H9 (cell line): ENCODE measurements around the gene RALGAPB. TPM values are rescaled to one million over a fixed set of nuclear protein-coding genes. Genes with fewer than 3 reads are reported as not detected.

ENCODE experiments used
- DNase-seq: peaks from one replicate; pipeline ENCODE4 v3.0.0-alpha.2; 2017
- H2AFZ ChIP-seq: one replicate; pipeline ENCODE4 v1.6.1; 2013; ENCODE audit warnings: mild to moderate bottlenecking, low read length, control low read depth, moderate library complexity
- H2AK5ac ChIP-seq: 2 replicates; pipeline ENCODE4 v1.6.1; 2013; ENCODE audit warnings: low read length, control low read depth, mixed read lengths; ENCODE audit not compliant: insufficient read length
- H2BK120ac ChIP-seq: one replicate; pipeline ENCODE4 v1.6.1; 2013; ENCODE audit warnings: low read depth, mild to moderate bottlenecking, low read length, control low read depth, inconsistent platforms; ENCODE audit not compliant: poor library complexity, severe bottlenecking
- H2BK12ac ChIP-seq: 2 replicates; pipeline ENCODE4 v1.6.1; 2013; ENCODE audit warnings: low read length, control low read depth, mixed read lengths, low read depth; ENCODE audit not compliant: insufficient read length
- H2BK15ac ChIP-seq: 2 replicates; pipeline ENCODE4 v1.6.1; 2013; ENCODE audit warnings: low read depth, low read length, control low read depth
- H2BK20ac ChIP-seq: one replicate; pipeline ENCODE4 v1.6.1; 2013; ENCODE audit warnings: low read depth, mild to moderate bottlenecking, low read length, control low read depth, inconsistent platforms; ENCODE audit not compliant: poor library complexity, severe bottlenecking
- H2BK5ac ChIP-seq: 2 replicates; pipeline ENCODE4 v1.6.1; 2013; ENCODE audit warnings: low read length, control low read depth, mixed read lengths; ENCODE audit not compliant: insufficient read length
- H3K14ac ChIP-seq: 2 replicates; pipeline ENCODE4 v1.6.1; 2013; ENCODE audit warnings: low read length, control low read depth; ENCODE audit not compliant: insufficient read depth
- H3K18ac ChIP-seq: 2 replicates; pipeline ENCODE4 v1.6.1; 2013; ENCODE audit warnings: low read depth, mild to moderate bottlenecking, mixed read lengths, low read length, control low read depth; ENCODE audit not compliant: insufficient read length
- H3K23ac ChIP-seq: 2 replicates; pipeline ENCODE4 v1.6.1; 2013; ENCODE audit warnings: low read length, control low read depth, mixed read lengths, low read depth; ENCODE audit not compliant: insufficient read length
- H3K23me2 ChIP-seq: 2 replicates; pipeline ENCODE4 v1.6.1; 2013; ENCODE audit warnings: low read depth, mild to moderate bottlenecking, mixed read lengths, low read length, control low read depth; ENCODE audit not compliant: insufficient read length, poor library complexity, severe bottlenecking
- H3K27ac ChIP-seq: 2 replicates; pipeline ENCODE4 v1.5.1; 2013; ENCODE audit warnings: low read length, control low read depth, mixed read lengths, low read depth; ENCODE audit not compliant: insufficient read length
- H3K27me3 ChIP-seq: 2 replicates; pipeline ENCODE4 v1.6.1; 2013; ENCODE audit warnings: low read length, control low read depth, inconsistent platforms; ENCODE audit not compliant: insufficient read depth
- H3K4ac ChIP-seq: 2 replicates; pipeline ENCODE4 v1.6.1; 2013; ENCODE audit warnings: low read depth, mild to moderate bottlenecking, control low read depth, inconsistent platforms, low read length, moderate library complexity
- H3K4me1 ChIP-seq: 2 replicates; pipeline ENCODE4 v1.6.1; 2013; ENCODE audit warnings: low read length, control low read depth, inconsistent platforms; ENCODE audit not compliant: insufficient read depth
- H3K4me2 ChIP-seq: 2 replicates; pipeline ENCODE4 v1.6.1; 2013; ENCODE audit warnings: low read length, control low read depth, mixed read lengths; ENCODE audit not compliant: insufficient read length, insufficient read depth
- H3K56ac ChIP-seq: 2 replicates; pipeline ENCODE4 v1.6.1; 2013; ENCODE audit warnings: low read depth, mild to moderate bottlenecking, mixed read lengths, low read length, control low read depth; ENCODE audit not compliant: insufficient read length
- H3K79me1 ChIP-seq: 2 replicates; pipeline ENCODE4 v1.6.1; 2013; ENCODE audit warnings: low read depth, mild to moderate bottlenecking, moderate library complexity, low read length, control low read depth, inconsistent platforms; ENCODE audit not compliant: insufficient read depth, poor library complexity, severe bottlenecking
- H3K79me2 ChIP-seq: 2 replicates; pipeline ENCODE4 v1.6.1; 2013; ENCODE audit warnings: low read length, control low read depth, inconsistent platforms; ENCODE audit not compliant: insufficient read depth
- H3K9ac ChIP-seq: 2 replicates; pipeline ENCODE4 v1.6.1; 2013; ENCODE audit warnings: low read length, control low read depth, mixed read lengths; ENCODE audit not compliant: insufficient read length; ENCODE audit errors: extremely low read depth
- H3K9me3 ChIP-seq: one replicate; pipeline ENCODE4 v1.6.1; 2013; ENCODE audit warnings: low read depth, low read length, inconsistent platforms; ENCODE audit not compliant: control insufficient read depth
- H3T11ph ChIP-seq: one replicate; pipeline ENCODE4 v1.6.1; 2013; ENCODE audit warnings: mild to moderate bottlenecking, low read length, control low read depth, inconsistent platforms
- H4K20me1 ChIP-seq: one replicate; pipeline ENCODE4 v1.6.1; 2013; ENCODE audit not compliant: control insufficient read depth, insufficient read length, insufficient read depth
- H4K5ac ChIP-seq: 2 replicates; pipeline ENCODE4 v1.6.1; 2013; ENCODE audit warnings: low read depth, mild to moderate bottlenecking, mixed read lengths, low read length, control low read depth; ENCODE audit not compliant: insufficient read length
- H4K8ac ChIP-seq: replicated peaks from 2 replicates; pipeline ENCODE4 v1.6.1; 2013; ENCODE audit warnings: low read length, control low read depth, mixed read lengths, low read depth; ENCODE audit not compliant: insufficient read length
- H4K91ac ChIP-seq: 2 replicates; pipeline ENCODE4 v1.6.1; 2013; ENCODE audit warnings: low read depth, mild to moderate bottlenecking, moderate library complexity, mixed read lengths, low read length, control low read depth; ENCODE audit not compliant: insufficient read length
- H3K27ac Mint-ChIP-seq, 3 experiments: 2 replicates in 2 of 3; 3 replicates in 1 of 3; pipeline ENCODE4 v1.8.0; 2020 to 2021; ENCODE audit warnings: mixed read lengths in 3 of 3, mild to moderate bottlenecking in 1 of 3, moderate library complexity in 1 of 3
- H3K27me3 Mint-ChIP-seq: 2 replicates; pipeline ENCODE4 v1.8.0; 2021; ENCODE audit warnings: low read depth, mild to moderate bottlenecking, moderate library complexity, mixed read lengths
- H3K36me3 Mint-ChIP-seq, 3 experiments: 2 replicates in 2 of 3; 3 replicates in 1 of 3; pipeline ENCODE4 v1.8.0; 2020 to 2021; ENCODE audit warnings: low read depth in 3 of 3, mixed read lengths in 3 of 3; ENCODE audit not compliant: insufficient read depth in 1 of 3
- H3K4me1 Mint-ChIP-seq, 2 experiments: 2 replicates each; pipeline ENCODE4 v1.8.0; 2020; ENCODE audit warnings: mixed read lengths in 2 of 2
- H3K4me3 Mint-ChIP-seq, 2 experiments: 2 replicates in 1 of 2; 3 replicates in 1 of 2; pipeline ENCODE4 v1.8.0; 2020 to 2021; ENCODE audit warnings: mild to moderate bottlenecking in 2 of 2, mixed read lengths in 2 of 2, moderate library complexity in 1 of 2
- H3K9me3 Mint-ChIP-seq, 2 experiments: 2 replicates in 1 of 2; 3 replicates in 1 of 2; pipeline ENCODE4 v1.8.0; 2020; ENCODE audit warnings: mild to moderate bottlenecking in 2 of 2, mixed read lengths in 2 of 2, moderate library complexity in 1 of 2
- CTCF ChIP-seq: fragments of 200-600 bp; sonication (generic); conservative IDR thresholded peaks from 3 replicates; pipeline ENCODE4 v1.8.0; 2021; ENCODE audit warnings: antibody characterized with exemption, mild to moderate bottlenecking
- WGBS: extraction: QIAGEN DNeasy Blood & Tissue Kit; methylation state at CpG from one replicate; pipeline ENCODE4 v1.1.7; 2013; ENCODE audit warnings: missing lambda C conversion rate, low lambda C conversion rate, mixed read lengths; ENCODE audit not compliant: insufficient read length; ENCODE audit errors: extremely low coverage; 5-methylcytosine and 5-hydroxymethylcytosine counted together
- total RNA-seq: library from RNA; stranded (reverse); gene quantifications from 2 replicates; pipeline ENCODE4 v1.2.1, GENCODE V29; 2021

RALGAPB gene
- total RNA-seq, 1 experiment from 2014 or later = 28.5 TPM

DNA sequence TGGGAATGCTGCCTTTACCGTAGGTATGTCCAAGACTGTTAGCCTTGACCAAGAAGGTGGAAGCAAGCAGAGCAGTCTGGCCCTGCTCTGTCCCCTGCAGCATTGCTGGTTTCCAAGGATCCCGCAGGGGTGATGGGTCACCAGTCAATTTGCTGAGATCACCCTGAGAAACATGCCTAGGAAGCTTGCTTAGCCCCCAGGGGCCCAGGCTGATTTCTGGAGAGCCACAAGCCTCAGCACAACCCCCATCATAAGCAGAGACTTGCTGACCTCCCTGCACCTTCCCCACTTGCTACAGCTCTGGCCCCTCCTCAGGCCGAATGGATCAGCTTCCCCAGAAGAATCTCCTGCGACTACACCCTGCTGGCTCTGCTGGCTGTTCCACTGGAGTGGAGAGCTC lies 150.4 kb downstream of the RALGAPB start:
- H3K4me2 ChIP-seq = no peak overlapping the region
- Mint-ChIP-seq H3K9me3 (no peaks in the 10 kb centered on the region), H3K4me3 (no peak overlapping the region), H3K27me3 (peaks cover 2% of the 10 kb centered on the region), H3K36me3 (no peaks in the 10 kb centered on the region; a peak in 3 of 7 replicates), H3K27ac (no peak overlapping the region), H3K4me1 (peaks cover 8 to 9% of the 10 kb centered on the region in 2 experiments)
- H2BK12ac ChIP-seq = no peak overlapping the region
- no peaks in the 10 kb centered on the region for H3K79me2 ChIP-seq
- no peak overlapping the region for H3K23ac ChIP-seq
- no peak overlapping the region for H4K8ac ChIP-seq
- H3T11ph ChIP-seq = no peak overlapping the region
- H2AK5ac ChIP-seq = no peak overlapping the region
- no peak overlapping the region for H3K18ac ChIP-seq
- no peaks in the 10 kb centered on the region for H3K9me3 ChIP-seq
- no peaks in the 10 kb centered on the region for H3K4me1 ChIP-seq
- no peak for DNase-seq
- TF ChIP-seq CTCF = no peak
- H2BK5ac ChIP-seq = no peak overlapping the region
- no peak overlapping the region for H4K91ac ChIP-seq
- no peak overlapping the region for H3K9ac ChIP-seq
- H3K23me2 ChIP-seq = no peaks in the 10 kb centered on the region
- no peak overlapping the region for H2BK15ac ChIP-seq
- no peaks in the 10 kb centered on the region for H3K27me3 ChIP-seq
- no peaks in the 10 kb centered on the region for H3K79me1 ChIP-seq
- no peak overlapping the region; the same call in 1 of the 2 replicates for H3K14ac ChIP-seq
- H4K5ac ChIP-seq = no peak overlapping the region
- H3K56ac ChIP-seq = no peak overlapping the region
- H2BK120ac ChIP-seq = no peak overlapping the region
- H2BK20ac ChIP-seq = no peak overlapping the region
- H3K4ac ChIP-seq = no peak overlapping the region
- no peak overlapping the region for H2AFZ ChIP-seq
- H3K27ac ChIP-seq = no peak overlapping the region
- WGBS = no CpG with 5 or more reads among the region's 4 CpGs
- no peaks in the 10 kb centered on the region for H4K20me1 ChIP-seq
